Nephron (organoid): ENCODE measurements around the gene MERTK.

Source experiments
- H3K27ac Mint-ChIP-seq, 3 experiments: 2 replicates each; pipeline ENCODE4 v1.8.0; 2020; ENCODE audit warnings: mixed read lengths in 3 of 3, mild to moderate bottlenecking in 2 of 3, moderate library complexity in 1 of 3
- H3K27me3 Mint-ChIP-seq: 2 replicates; pipeline ENCODE4 v1.8.0; 2021; ENCODE audit warnings: low read depth, mild to moderate bottlenecking, moderate library complexity, mixed read lengths
- H3K36me3 Mint-ChIP-seq: 2 replicates; pipeline ENCODE4 v1.8.0; 2020; ENCODE audit warnings: low read depth, mixed read lengths
- H3K4me1 Mint-ChIP-seq: 2 replicates; pipeline ENCODE4 v1.8.0; 2020; ENCODE audit warnings: mixed read lengths
- H3K4me3 Mint-ChIP-seq, 3 experiments: 2 replicates each; pipeline ENCODE4 v1.8.0; 2020; ENCODE audit warnings: mild to moderate bottlenecking in 3 of 3, mixed read lengths in 3 of 3, moderate library complexity in 2 of 3
- H3K9me3 Mint-ChIP-seq: 2 replicates; pipeline ENCODE4 v1.8.0; 2020; ENCODE audit warnings: mixed read lengths
- CTCF ChIP-seq, 3 experiments: fragments of 200-600 bp; sonication (generic); IDR thresholded peaks; one replicate each; pipeline ENCODE4 v1.5.0; 2021; ENCODE audit warnings: antibody characterized with exemption in 3 of 3; ENCODE audit not compliant: unreplicated experiment in 3 of 3

Gene MERTK

GRCh38 chr2:112046231-112046630, 147.8 kb downstream of the MERTK start:
- peaks cover 15% of the 10 kb centered on the region for H3K36me3 Mint-ChIP-seq

GRCh38 chr2:112047537-112048235, 149.3 kb downstream of the MERTK start:
- H3K4me3 Mint-ChIP-seq: no peak overlapping the region
- peaks cover 28% of the 10 kb centered on the region for H3K9me3 Mint-ChIP-seq

More at GRCh38 chr2:112046231-112046630, 147.8 kb downstream of the MERTK start:
- no peak for TF ChIP-seq CTCF (IDR thresholded peaks at IDR 0.05; ENCODE audit: unreplicated experiment in 3 of 3)
- H3K4me3 Mint-ChIP-seq: no peak overlapping the region
- H3K27ac Mint-ChIP-seq: no peak overlapping the region
- H3K4me1 Mint-ChIP-seq: no peaks in the 10 kb centered on the region
- peaks cover 28% of the 10 kb centered on the region for H3K9me3 Mint-ChIP-seq
- H3K27me3 Mint-ChIP-seq: no peaks in the 10 kb centered on the region

GRCh38 chr2:112048236-112048592, 149.8 kb downstream of the MERTK start:
- Mint-ChIP-seq H3K9me3 (peaks cover 28% of the 10 kb centered on the region), H3K4me3 (no peak overlapping the region), H3K36me3 (peaks cover 15% of the 10 kb centered on the region), H3K27me3 (peaks cover 4% of the 10 kb centered on the region), H3K27ac (no peak overlapping the region), H3K4me1 (peaks cover under 1% of the 10 kb centered on the region)
- no peak for TF ChIP-seq CTCF (IDR thresholded peaks at IDR 0.05; ENCODE audit: unreplicated experiment in 3 of 3)

More at GRCh38 chr2:112047537-112048235, 149.3 kb downstream of the MERTK start:
- Mint-ChIP-seq H3K27ac (no peak overlapping the region), H3K36me3 (peaks cover 15% of the 10 kb centered on the region), H3K4me1 (no peaks in the 10 kb centered on the region), H3K27me3 (peaks cover 4% of the 10 kb centered on the region)
- TF ChIP-seq CTCF (IDR thresholded peaks at IDR 0.05; ENCODE audit: unreplicated experiment in 3 of 3): no peak

GRCh38 chr2:112048887-112049286, 150.5 kb downstream of the MERTK start:
- no peak overlapping the region for H3K4me3 Mint-ChIP-seq
- H3K36me3 Mint-ChIP-seq: peaks cover 16% of the 10 kb centered on the region
- TF ChIP-seq CTCF (IDR thresholded peaks at IDR 0.05; ENCODE audit: unreplicated experiment in 3 of 3): peak; percentile 70 to 90 (median 83)
- H3K27ac Mint-ChIP-seq: no peak overlapping the region
- H3K27me3 Mint-ChIP-seq: peaks cover 4% of the 10 kb centered on the region
- peaks cover 24% of the 10 kb centered on the region for H3K9me3 Mint-ChIP-seq
- H3K4me1 Mint-ChIP-seq: peaks cover 5% of the 10 kb centered on the region

- no peak for TF ChIP-seq CTCF (IDR thresholded peaks at IDR 0.05; ENCODE audit: unreplicated experiment in 3 of 3)
- H3K27ac Mint-ChIP-seq: no peak overlapping the region
These were observed 151.9 kb downstream of the MERTK start for GRCh38 chr2:112050316-112050715.

More at GRCh38 chr2:112050316-112050715, 151.9 kb downstream of the MERTK start:
- Mint-ChIP-seq H3K36me3 (peaks cover 13% of the 10 kb centered on the region), H3K4me1 (peaks cover 5% of the 10 kb centered on the region), H3K27me3 (peaks cover 4% of the 10 kb centered on the region), H3K4me3 (no peak overlapping the region), H3K9me3 (peaks cover 16% of the 10 kb centered on the region)
